Muscle layer of colon (tissue), 2 donors: Measurements from ENCODE around the gene GALNT16.
A peak's percentile ranks its signal among the peaks of the same experiment; 100 is the strongest.

Experiments
- H3K27ac ChIP-seq: one replicate; pipeline ENCODE4 v1.7.0; 2013; ENCODE audit warnings: low read depth, mild to moderate bottlenecking, low read length, moderate library complexity
- H3K27me3 ChIP-seq, 2 donors: one replicate each; pipeline ENCODE4 v1.7.0; 2013; ENCODE audit warnings: low read length in 2 of 2, mild to moderate bottlenecking in 2 of 2; ENCODE audit not compliant: insufficient read depth in 2 of 2, control insufficient read depth in 1 of 2
- H3K36me3 ChIP-seq: one replicate; pipeline ENCODE4 v1.7.0; 2013; ENCODE audit warnings: mild to moderate bottlenecking, low read length; ENCODE audit not compliant: insufficient read depth
- H3K4me1 ChIP-seq: one replicate; pipeline ENCODE4 v1.7.0; 2013; ENCODE audit warnings: mild to moderate bottlenecking, low read length; ENCODE audit not compliant: insufficient read depth
- H3K4me3 ChIP-seq, 2 donors: one replicate each; pipeline ENCODE4 v1.7.0; 2013; ENCODE audit warnings: low read length in 2 of 2, low read depth in 1 of 2, mild to moderate bottlenecking in 1 of 2, moderate library complexity in 1 of 2
- H3K9ac ChIP-seq: one replicate; pipeline ENCODE4 v1.7.0; 2013; ENCODE audit warnings: low read length
- H3K9me3 ChIP-seq: one replicate; pipeline ENCODE4 v1.7.0; 2013; ENCODE audit warnings: mild to moderate bottlenecking, low read length
- donor health status: abdominal sarcoma.
- donor health status: Adenocarcinoma of cecum.

The GALNT16 gene

GRCh38 chr14:69312608-69313007, 52.6 kb downstream of the GALNT16 start:
- no peaks in the 10 kb centered on the region for H3K36me3 ChIP-seq
- H3K27me3 ChIP-seq, result no peaks in the 10 kb centered on the region
- H3K4me1 ChIP-seq, result peaks cover 10% of the 10 kb centered on the region
- H3K4me3 ChIP-seq, result no peak overlapping the region
- no peak overlapping the region for H3K9ac ChIP-seq
- H3K9me3 ChIP-seq, result no peaks in the 10 kb centered on the region
- H3K27ac ChIP-seq, result no peak overlapping the region

GRCh38 chr14:69313176-69313575, 53.2 kb downstream of the GALNT16 start:
- Histone ChIP-seq H3K4me1 (peaks cover 15% of the 10 kb centered on the region), H3K27me3 (no peaks in the 10 kb centered on the region), H3K27ac (no peak overlapping the region), H3K9ac (no peak overlapping the region), H3K9me3 (no peaks in the 10 kb centered on the region), H3K4me3 (no peak overlapping the region), H3K36me3 (no peaks in the 10 kb centered on the region)

GRCh38 chr14:69314327-69314726, 54.4 kb downstream of the GALNT16 start:
- Histone ChIP-seq H3K9ac (no peak overlapping the region), H3K27ac (no peak overlapping the region), H3K9me3 (no peaks in the 10 kb centered on the region), H3K36me3 (no peaks in the 10 kb centered on the region), H3K27me3 (no peaks in the 10 kb centered on the region), H3K4me3 (no peak overlapping the region), H3K4me1 (peaks cover 15% of the 10 kb centered on the region)

DNA sequence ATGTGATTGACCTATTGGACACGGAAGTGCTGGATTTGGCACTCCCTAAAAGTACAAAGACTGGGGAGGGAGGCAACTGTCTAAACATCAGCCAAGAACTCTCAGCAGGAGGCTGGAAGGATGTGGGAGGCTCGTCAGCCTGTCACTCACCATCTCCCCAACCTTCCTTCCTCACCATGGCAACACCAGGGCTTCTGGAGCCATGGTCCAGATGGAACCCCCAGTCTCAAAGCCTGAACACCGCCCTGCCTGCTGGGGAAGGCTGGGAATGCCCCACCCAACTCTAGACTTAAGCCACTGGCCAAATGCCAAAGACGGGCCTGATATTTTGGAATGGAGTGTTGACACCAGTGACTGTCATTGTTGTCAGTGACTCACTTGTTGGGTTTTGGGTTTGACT, 55.3 kb downstream of the GALNT16 start:
- no peak overlapping the region for H3K4me3 ChIP-seq
- no peaks in the 10 kb centered on the region for H3K36me3 ChIP-seq
- no peaks in the 10 kb centered on the region for H3K9me3 ChIP-seq
- H3K27ac ChIP-seq, result no peak overlapping the region
- H3K4me1 ChIP-seq, result peaks cover 15% of the 10 kb centered on the region
- H3K27me3 ChIP-seq, result no peaks in the 10 kb centered on the region
- H3K9ac ChIP-seq, result no peak overlapping the region

DNA sequence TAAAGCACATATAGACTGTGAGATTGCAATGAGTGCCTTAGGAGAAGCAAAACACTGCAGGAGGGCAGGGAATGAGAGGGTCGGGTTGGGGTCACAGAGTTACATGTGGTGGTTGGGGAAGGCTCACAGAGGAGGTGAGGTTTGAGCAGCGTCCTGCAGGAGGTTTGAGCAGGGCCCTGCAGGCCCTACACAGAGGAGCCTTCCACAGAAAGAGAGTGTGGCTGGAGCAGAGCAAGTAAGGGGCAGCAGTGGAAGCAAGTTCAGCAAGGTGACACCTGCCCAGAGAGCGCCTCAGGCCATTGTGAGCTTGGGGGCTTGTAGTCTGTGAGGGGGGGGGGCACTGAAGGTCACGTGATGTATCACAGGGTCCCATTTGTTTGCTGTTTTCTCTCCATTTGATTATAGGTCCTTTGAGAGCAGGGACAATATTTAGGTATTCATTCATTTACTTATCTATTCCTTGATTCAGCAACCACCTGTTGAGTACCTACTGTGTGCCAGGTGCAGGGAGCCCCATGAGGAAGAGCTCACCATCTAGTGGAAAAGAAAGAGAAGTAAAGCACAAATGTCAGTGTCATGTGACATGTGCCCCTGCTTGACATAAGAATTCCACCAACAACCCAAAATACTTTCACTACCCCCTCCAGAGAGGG, 56.6 kb downstream of the GALNT16 start:
- H3K27me3 ChIP-seq, result no peaks in the 10 kb centered on the region
- peaks cover 15% of the 10 kb centered on the region for H3K4me1 ChIP-seq
- no peak overlapping the region for H3K4me3 ChIP-seq
- H3K36me3 ChIP-seq, result no peaks in the 10 kb centered on the region
- H3K27ac ChIP-seq, result no peak overlapping the region
- no peak overlapping the region for H3K9ac ChIP-seq
- H3K9me3 ChIP-seq, result no peaks in the 10 kb centered on the region

- H3K27me3 ChIP-seq, result no peaks in the 10 kb centered on the region
- no peaks in the 10 kb centered on the region for H3K9me3 ChIP-seq
- peaks cover 15% of the 10 kb centered on the region for H3K4me1 ChIP-seq
- peak overlapping the region; percentile 38 for H3K27ac ChIP-seq
- no peak overlapping the region for H3K9ac ChIP-seq
- no peaks in the 10 kb centered on the region for H3K36me3 ChIP-seq
- H3K4me3 ChIP-seq, result no peak overlapping the region
Observed at GRCh38 chr14:69317102-69317755, 57.3 kb downstream of the GALNT16 start.

GRCh38 chr14:69317780-69318179, 57.8 kb downstream of the GALNT16 start:
- H3K27ac ChIP-seq, result peak overlapping the region; percentile 38

GRCh38 chr14:69318241-69318640, 58.3 kb downstream of the GALNT16 start:
- H3K9ac ChIP-seq, result no peak overlapping the region
- peaks cover 15% of the 10 kb centered on the region for H3K4me1 ChIP-seq
- no peaks in the 10 kb centered on the region for H3K9me3 ChIP-seq
- no peak overlapping the region for H3K27ac ChIP-seq
- no peak overlapping the region for H3K4me3 ChIP-seq
- H3K36me3 ChIP-seq, result no peaks in the 10 kb centered on the region
- H3K27me3 ChIP-seq, result no peaks in the 10 kb centered on the region

More at GRCh38 chr14:69317780-69318179, 57.8 kb downstream of the GALNT16 start:
- H3K4me3 ChIP-seq, result no peak overlapping the region
- H3K9ac ChIP-seq, result no peak overlapping the region
- no peaks in the 10 kb centered on the region for H3K36me3 ChIP-seq
- no peaks in the 10 kb centered on the region for H3K9me3 ChIP-seq
- H3K27me3 ChIP-seq, result no peaks in the 10 kb centered on the region
- peaks cover 15% of the 10 kb centered on the region for H3K4me1 ChIP-seq

DNA sequence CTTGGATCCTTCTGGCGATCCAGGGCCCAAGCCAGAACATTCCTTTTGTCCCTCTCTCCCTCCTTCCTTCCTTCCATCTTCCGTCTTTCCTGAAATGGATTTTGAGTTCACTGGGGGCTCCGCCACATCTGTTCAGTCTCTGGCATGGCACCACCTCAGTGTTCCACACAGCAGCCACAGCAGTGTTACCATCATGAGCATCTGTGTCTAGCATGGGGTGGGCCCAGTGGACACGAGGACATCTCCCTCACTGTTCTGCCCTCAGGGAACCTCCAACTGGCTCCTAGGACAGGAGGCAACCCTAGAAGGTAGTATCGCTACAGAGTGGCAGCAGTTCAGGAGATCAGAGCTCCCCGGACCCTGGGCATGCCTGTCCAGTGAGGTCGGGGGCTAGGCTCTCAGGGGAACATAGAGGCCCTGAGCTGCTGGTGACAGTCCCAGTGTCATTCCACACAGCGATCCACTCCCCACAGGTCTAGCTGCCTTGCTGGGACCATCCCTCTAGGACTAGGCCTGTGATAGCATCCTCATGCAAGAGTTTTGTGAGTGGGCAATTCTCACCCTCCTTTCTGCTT, 59.0 kb downstream of the GALNT16 start:
- no peak overlapping the region for H3K4me3 ChIP-seq
- no peak overlapping the region for H3K9ac ChIP-seq
- H3K27ac ChIP-seq, result no peak overlapping the region
- no peaks in the 10 kb centered on the region for H3K9me3 ChIP-seq
- no peaks in the 10 kb centered on the region for H3K27me3 ChIP-seq
- H3K36me3 ChIP-seq, result no peaks in the 10 kb centered on the region
- H3K4me1 ChIP-seq, result peaks cover 15% of the 10 kb centered on the region

DNA sequence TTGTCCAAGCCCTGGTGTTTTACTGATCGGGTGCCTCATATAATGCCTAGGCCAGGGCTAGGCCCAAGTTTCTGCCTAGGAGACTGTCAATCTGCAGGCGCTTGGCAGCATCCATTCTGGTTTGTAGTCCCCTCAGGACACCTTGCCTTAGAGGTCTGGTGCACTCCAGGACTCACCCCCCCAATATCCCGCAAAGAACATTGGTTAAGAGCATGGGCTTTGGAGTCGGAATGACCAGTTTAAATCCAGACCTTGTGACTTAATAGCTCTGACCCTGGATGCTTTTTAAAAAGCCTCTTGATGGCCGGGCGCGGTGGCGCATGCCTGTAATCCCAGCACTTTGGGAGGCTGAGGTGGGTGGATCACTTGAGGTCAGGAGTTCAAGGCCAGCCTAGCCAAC, 60.0 kb downstream of the GALNT16 start:
- Histone ChIP-seq H3K27ac (no peak overlapping the region), H3K36me3 (no peaks in the 10 kb centered on the region), H3K27me3 (no peaks in the 10 kb centered on the region), H3K9ac (no peak overlapping the region), H3K4me1 (peaks cover 15% of the 10 kb centered on the region), H3K9me3 (no peaks in the 10 kb centered on the region), H3K4me3 (no peak overlapping the region)

DNA sequence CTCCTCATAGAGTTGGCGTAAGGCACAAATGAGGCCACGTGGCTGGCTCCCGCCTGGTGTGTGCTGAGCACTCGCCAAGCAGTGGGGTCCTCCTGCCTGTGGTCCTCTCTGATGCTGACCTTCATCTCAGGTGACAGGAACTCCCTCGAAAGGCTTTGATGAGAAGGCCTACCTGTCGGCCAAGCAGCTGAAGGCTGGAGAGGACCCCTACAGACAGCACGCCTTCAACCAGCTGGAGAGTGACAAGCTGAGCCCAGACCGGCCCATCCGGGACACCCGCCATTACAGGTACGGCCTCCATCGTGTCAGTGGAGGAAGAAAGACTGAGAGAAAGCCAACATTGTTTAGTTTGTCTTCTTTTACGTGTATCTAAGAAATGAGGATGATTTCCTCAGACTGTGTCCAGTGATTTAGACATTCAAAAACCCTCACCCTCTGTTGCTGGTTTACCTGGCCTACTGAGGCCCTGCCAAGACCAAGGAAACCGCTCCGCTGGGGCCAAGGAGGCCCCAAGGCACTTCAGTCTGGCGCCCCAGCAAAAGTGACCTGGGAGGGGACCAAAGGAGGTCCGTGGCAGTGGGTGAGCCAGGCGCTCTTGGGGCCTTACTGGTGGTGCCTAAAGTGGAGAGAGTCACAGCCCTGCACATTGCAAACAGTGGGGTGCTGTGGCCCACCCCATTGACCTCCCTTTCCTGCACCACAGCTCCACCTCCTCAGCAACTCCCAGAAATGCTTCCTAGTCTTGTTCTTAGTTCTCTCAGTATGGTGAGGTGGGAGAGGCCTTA, 60.8 kb downstream of the GALNT16 start:
- H3K27ac ChIP-seq, result no peak overlapping the region
- H3K4me3 ChIP-seq, result no peak overlapping the region
- H3K9ac ChIP-seq, result no peak overlapping the region
- no peaks in the 10 kb centered on the region for H3K27me3 ChIP-seq
- no peaks in the 10 kb centered on the region for H3K9me3 ChIP-seq
- peaks cover 15% of the 10 kb centered on the region for H3K4me1 ChIP-seq
- no peaks in the 10 kb centered on the region for H3K36me3 ChIP-seq
